IPS-18c (cell line): ENCODE data around the gene PCDHGB4.
A peak's percentile ranks its signal among the peaks of the same experiment; 100 is the strongest.
"Not testable (repeated sequence)": the region's sequence is repeated elsewhere in the genome, so short reads cannot be mapped to it uniquely, and the experiment has no call there.

Experiments
- H3K4me3 ChIP-seq: 2 replicates; pipeline ENCODE4 v1.7.0; 2013; ENCODE audit warnings: low read depth, mild to moderate bottlenecking, low read length, moderate library complexity; ENCODE audit not compliant: insufficient read depth
- H3K9me3 ChIP-seq: one replicate; pipeline ENCODE4 v1.6.1; 2013; ENCODE audit warnings: mild to moderate bottlenecking, low read length, moderate library complexity; ENCODE audit not compliant: control insufficient read depth, insufficient read depth

PCDHGB4 gene

GRCh38 chr5:141389153-141390042 is 1.9 kb downstream of the PCDHGB4 start:
- Histone ChIP-seq H3K4me3 (peak overlapping the region; percentile 20; the same call in 1 of the 2 replicates), H3K9me3 (peaks cover 22% of the 10 kb centered on the region)

GRCh38 chr5:141392429-141393198 is 5.1 kb downstream of the PCDHGB4 start, which contains the start of gene PCDHGA8:
Gene PCDHGA8, plus strand, starts transcription at chr5:141392633. Its CDS starts 181 bp downstream, at chr5:141392814.
- H3K9me3 ChIP-seq = peaks cover 22% of the 10 kb centered on the region
- H3K4me3 ChIP-seq = no peak within 1 kb of the TSS; the same call in 1 of the 2 replicates

GRCh38 chr5:141393267-141393666 is 5.8 kb downstream of the PCDHGB4 start:
- Histone ChIP-seq H3K4me3 (no peak overlapping the region), H3K9me3 (peaks cover 20% of the 10 kb centered on the region)

- peaks cover 21% of the 10 kb centered on the region for H3K9me3 ChIP-seq
- not testable (repeated sequence) for H3K4me3 ChIP-seq
Measured at GRCh38 chr5:141394401-141395187, 7.1 kb downstream of the PCDHGB4 start.

DNA sequence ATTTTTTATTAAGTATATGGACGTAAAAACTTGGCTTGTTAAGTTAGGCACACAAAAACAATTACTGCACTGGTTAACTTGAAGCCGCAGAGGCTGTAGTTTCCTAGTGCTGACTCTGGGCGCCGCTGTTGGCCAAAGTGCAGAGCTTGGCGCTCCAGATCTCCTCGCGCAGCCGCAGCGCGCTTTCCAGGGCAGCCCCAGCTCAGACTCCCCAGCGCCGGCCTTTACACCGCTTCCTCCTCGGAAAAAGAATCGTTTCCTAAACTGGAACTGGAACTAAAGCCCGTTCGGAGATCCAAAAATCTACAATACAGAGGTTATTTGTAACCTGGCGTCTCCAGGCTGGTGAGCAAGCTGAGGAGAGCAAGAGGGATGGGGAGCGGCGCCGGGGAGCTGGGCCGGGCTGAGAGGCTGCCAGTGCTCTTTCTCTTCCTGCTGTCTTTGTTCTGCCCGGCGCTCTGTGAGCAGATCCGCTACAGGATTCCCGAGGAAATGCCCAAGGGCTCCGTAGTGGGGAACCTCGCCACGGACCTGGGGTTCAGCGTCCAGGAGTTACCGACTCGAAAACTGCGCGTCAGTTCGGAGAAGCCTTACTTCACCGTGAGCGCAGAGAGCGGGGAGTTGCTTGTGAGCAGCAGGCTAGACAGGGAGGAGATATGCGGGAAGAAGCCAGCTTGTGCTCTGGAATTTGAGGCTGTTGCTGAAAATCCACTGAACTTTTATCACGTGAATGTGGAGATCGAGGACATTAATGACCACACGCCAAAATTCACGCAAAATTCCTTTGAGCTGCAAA is 10.5 kb downstream of the PCDHGB4 start, which contains the start of gene PCDHGB5:
Gene PCDHGB5, plus strand, starts transcription at position 192 of the 796 bp plus-strand sequence. Its CDS starts 181 bp downstream, at position 373.
- peaks cover 25% of the 10 kb centered on the region for H3K9me3 ChIP-seq
- H3K4me3 ChIP-seq = peak within 1 kb of the TSS; percentile 28; the same call in 1 of the 2 replicates

GRCh38 chr5:141398608-141399007 is 11.1 kb downstream of the PCDHGB4 start:
- H3K4me3 ChIP-seq = no peak overlapping the region
- peaks cover 19% of the 10 kb centered on the region for H3K9me3 ChIP-seq

- H3K9me3 ChIP-seq = peaks cover 15% of the 10 kb centered on the region
- H3K4me3 ChIP-seq = no peak overlapping the region
Measured at GRCh38 chr5:141399555-141400258, 12.2 kb downstream of the PCDHGB4 start.

GRCh38 chr5:141402553-141403243 is 15.2 kb downstream of the PCDHGB4 start, which contains the start of gene PCDHGA9:
Gene PCDHGA9, plus strand, starts transcription at chr5:141402778. Its CDS starts 175 bp downstream, at chr5:141402953.
- H3K4me3 ChIP-seq = no peak within 1 kb of the TSS
- H3K9me3 ChIP-seq = peaks cover 15% of the 10 kb centered on the region

DNA sequence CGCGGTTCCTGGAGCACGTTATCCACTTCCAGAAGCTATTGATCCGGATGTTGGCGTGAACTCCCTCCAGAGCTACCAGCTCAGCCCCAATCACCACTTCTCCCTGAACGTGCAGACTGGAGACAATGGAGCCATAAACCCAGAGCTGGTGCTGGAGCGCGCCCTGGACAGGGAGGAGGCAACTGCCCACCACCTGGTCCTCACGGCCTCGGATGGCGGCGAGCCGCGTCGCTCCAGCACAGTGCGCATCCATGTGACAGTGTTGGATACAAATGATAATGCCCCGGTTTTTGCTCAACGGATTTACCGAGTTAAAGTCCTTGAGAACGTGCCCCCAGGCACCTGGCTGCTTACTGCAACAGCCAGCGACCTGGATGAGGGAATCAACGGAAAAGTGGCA is 15.9 kb downstream of the PCDHGB4 start:
- H3K4me3 ChIP-seq = no peak overlapping the region
- peaks cover 13% of the 10 kb centered on the region for H3K9me3 ChIP-seq

GRCh38 chr5:141407790-141408505 is 20.4 kb downstream of the PCDHGB4 start, which contains the start of gene PCDHGB6:
Gene PCDHGB6, plus strand, starts transcription at chr5:141408021. Its CDS starts 182 bp downstream, at chr5:141408203.
- peak within 1 kb of the TSS; percentile 73 for H3K4me3 ChIP-seq
- not testable (repeated sequence) for H3K9me3 ChIP-seq

DNA sequence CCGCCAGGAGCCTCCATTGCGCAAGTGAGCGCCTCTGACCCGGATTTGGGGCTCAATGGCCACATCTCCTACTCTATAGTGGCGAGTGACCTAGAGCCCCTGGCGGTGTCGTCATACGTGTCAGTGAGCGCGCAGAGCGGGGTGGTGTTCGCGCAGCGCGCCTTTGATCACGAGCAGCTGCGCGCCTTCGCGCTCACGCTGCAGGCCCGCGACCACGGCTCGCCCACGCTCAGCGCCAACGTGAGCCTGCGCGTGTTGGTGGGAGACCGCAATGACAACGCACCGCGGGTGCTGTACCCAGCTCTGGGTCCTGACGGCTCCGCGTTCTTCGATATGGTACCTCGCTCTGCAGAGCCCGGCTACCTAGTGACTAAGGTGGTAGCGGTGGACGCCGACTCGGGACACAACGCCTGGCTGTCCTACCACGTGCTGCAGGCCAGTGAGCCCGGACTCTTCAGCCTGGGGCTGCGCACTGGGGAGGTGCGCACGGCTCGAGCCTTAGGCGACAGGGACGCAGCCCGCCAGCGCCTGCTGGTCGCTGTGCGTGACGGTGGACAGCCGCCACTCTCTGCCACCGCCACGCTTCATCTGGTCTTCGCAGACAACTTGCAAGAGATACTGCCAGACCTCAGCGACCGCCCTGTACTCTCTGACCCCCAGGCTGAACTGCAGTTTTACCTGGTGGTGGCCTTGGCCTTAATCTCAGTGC is 22.3 kb downstream of the PCDHGB4 start:
- Histone ChIP-seq H3K4me3 (no peak overlapping the region), H3K9me3 (peaks cover 3% of the 10 kb centered on the region)

- H3K9me3 ChIP-seq = peaks cover 4% of the 10 kb centered on the region
- H3K4me3 ChIP-seq = no peak overlapping the region
Measured at GRCh38 chr5:141411575-141411974, 24.1 kb downstream of the PCDHGB4 start.

GRCh38 chr5:141412854-141413539 is 25.5 kb downstream of the PCDHGB4 start, which contains the start of gene PCDHGA10:
Gene PCDHGA10, plus strand, starts transcription at chr5:141412987. Its CDS starts 189 bp downstream, at chr5:141413176.
- peak within 1 kb of the TSS; percentile 29; the same call in 1 of the 2 replicates for H3K4me3 ChIP-seq
- peaks cover 4% of the 10 kb centered on the region for H3K9me3 ChIP-seq
